ENCODE results near the gene ZNF443.
"Not testable (repeated sequence)": the region's sequence is repeated elsewhere in the genome, so short reads cannot be mapped to it uniquely, and the experiment has no call there.

ZNF443 gene

GRCh38 chr19:12440541-12441316, at the start of gene ZNF443:
Gene ZNF443 (minus strand): TSS chr19:12441021. CDS start chr19:12440914, 107 bp downstream.
- peak; percentile 99 for DNase-seq

GRCh38 chr19:12486265-12486783, 45.5 kb upstream of the ZNF443 start:
- not testable (repeated sequence) for DNase-seq

DNA sequence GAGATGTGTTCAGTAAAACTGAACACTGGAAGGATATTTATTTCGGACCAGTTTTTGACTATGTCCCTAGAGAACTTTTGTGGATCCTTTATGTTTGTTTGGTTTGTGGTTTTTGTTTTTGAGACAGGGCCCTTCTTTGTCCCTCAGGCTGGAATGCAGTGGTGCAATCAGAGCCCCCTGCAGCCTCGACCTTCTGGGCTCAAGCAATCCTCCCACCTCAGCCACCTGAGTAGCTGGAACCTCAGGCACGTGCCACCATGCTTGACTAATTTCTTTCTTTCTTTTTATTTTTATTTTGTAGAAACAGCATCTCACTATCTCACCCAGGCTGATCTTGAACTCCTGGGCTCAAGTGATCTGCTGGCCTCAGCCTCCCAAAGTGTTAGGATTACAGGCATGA, 44.8 kb upstream of the ZNF443 start:
- DNase-seq = no peak

DNA sequence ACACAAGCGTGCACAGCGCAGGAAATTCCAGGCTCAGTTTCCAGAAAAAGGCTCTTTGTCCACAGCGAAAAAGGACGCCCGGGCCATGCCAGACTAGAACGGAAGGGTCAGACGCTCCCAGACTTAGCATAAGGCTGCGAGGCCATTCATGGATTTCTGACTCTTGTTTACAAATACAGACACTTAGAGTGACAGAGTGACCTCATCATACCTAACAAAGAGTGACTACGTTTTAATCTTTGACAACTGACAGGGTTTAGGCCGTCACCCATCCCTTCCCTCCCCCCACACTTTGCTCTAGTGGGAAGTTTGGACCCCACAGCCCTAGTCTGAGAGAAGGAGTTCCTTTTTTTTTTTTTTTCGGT, 44.2 kb upstream of the ZNF443 start:
- no peak for DNase-seq

- peak; percentile 92 for DNase-seq
Observed at GRCh38 chr19:12484371-12485051, 43.7 kb upstream of the ZNF443 start, which contains the start of gene ZNF709. Gene ZNF709 (minus strand): TSS chr19:12484816. CDS start chr19:12484657, 159 bp downstream.

GRCh38 chr19:12484011-12484370, 43.2 kb upstream of the ZNF443 start:
- no peak for DNase-seq

DNA sequence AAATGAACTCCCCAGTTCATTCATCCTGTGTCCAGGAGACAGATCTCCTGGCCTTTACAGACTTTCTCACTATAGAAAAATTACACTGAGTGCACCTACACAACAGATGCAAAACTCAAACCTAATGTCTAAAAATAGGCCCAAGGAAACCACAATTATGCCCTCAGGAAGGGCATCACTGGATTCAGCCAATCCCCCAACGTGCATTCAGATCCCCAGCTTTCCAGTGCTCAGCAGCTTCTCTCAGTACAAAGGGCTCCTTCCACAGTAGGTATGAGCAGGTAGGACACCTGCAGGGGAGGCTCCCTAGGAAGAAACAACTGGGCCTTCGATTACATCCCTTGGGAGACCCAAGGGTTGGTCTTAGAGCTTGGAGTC, 41.7 kb upstream of the ZNF443 start:
- no peak for DNase-seq

- DNase-seq = no peak
Observed at GRCh38 chr19:12481781-12482508, 41.1 kb upstream of the ZNF443 start.

DNA sequence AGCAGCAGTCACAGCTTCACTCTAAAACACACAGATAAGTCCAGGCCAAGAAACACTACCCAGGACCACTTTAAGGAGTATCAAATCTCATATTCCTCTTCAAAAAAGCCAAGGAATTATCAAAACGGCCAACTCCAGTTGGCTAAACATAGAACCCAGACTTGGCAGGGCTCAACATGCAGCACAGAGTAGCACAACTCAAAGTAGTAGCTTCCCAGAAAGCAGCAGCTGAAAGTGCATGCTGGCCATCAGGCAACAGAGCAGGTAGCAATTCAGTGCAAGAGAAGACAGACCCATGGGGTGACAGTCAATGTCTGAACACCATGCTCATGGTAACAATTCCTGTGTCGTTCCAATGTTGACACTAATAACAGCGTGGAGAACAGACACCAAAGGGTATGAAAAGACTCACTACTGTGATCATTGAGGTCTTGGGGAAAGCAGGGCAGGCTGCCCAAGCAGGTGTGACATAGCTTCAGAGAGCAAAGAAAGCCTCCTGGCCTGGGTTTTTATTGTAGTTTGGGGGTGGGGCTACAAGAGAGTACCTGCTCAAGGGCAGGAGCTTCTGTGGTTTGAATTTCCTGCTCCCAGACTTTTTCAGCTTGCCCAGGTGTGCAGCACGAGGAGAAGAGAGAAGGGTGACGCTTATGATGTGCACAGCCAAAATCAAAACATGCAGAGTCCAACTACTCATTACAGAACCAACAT, 37.6 kb upstream of the ZNF443 start:
- DNase-seq = no peak

DNA sequence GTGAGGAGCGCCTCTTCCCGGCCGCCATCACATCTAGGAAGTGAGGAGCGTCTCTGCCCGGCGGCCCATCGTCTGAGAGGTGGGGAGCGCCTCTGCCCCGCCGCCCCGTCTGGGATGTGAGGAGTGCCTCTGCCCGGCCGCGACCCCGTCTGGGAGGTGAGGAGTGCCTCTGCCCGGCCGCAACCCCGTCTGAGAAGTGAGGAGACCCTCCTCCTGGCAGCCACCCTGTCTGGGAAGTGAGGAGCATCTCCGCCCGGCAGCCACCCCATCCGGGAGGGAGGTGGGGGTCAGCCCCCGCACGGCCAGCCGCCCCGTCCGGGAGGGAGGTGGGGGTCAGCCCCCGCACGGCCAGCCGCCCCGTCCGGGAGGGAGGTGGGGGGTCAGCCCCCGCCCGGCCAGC, 26.8 kb upstream of the ZNF443 start:
- DNase-seq = not testable (repeated sequence)

GRCh38 chr19:12465211-12465610, 24.4 kb upstream of the ZNF443 start:
- no peak for DNase-seq

DNA sequence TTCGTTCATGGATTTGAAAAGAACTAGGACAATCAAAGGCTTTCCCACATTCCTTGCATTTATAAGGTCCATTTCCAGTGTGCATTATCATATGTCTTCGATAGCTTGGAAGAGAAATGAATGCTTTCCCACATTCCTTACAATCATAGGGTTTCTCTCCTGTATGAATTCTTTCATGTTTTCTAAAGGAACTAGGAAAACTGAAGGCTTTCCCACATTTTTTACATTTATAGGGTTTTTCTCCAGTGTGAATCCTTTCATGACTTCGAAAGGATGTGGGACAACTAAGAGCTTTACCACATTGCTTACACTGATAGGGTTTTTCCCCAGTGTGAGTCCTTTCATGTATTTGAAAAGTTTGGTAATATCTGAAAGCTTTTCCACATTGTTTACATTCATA, 23.9 kb upstream of the ZNF443 start:
- no peak for DNase-seq

DNA sequence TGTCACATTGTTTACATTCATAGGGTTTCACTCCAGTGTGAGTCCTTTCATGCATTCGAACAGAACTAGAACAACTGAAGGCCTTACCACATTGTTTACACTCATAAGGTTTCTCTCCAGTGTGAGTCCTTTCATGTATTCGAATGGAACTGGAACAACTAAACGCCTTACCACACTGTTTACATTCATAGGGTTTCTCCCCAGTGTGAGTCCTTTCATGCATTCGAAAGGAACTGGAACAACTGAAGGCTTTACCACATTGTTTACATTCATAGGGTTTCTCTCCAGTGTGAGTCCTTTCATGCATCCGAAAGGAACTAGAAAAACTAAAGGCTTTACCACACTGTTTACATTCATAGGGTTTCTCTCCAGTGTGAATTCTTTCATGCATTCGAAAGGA, 23.3 kb upstream of the ZNF443 start:
- DNase-seq = not testable (repeated sequence)

DNA sequence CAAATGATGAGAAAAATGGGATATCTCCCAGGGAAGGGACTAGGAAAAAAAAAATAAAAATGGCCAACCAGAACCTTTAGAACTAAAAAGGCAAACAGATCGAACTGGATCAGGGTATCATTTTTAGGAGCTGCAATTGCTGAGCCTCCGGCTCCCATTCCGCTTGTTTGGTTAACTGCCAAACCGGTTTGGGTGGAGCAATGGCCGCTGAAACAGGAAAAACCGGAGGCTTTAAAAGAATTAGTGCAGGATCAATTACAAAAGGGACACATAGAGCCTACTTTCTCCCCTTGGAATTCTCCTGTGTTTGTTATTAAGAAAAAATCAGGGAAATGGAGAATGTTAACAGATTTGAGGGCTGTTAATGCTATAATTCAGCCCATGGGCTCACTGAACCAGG, 12.7 kb upstream of the ZNF443 start:
- no peak for DNase-seq

DNA sequence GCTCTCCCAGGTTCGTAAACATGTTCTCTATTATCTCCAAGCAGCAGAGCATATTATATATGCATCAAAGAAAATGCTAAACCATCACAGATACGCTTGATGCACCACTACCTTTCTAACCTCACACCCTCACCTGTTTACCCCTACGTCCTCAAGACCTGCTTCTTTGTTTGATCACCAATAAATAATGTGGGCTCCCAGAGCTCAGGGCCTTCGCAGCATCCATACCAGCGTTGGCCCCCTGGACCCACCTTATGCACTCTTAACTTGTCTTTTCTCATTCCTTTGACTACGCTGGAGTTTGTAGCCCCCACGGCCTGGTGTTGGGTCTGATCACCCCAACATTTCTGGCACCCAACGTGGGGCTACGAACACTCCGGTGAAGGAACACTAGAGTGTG, 10.0 kb upstream of the ZNF443 start:
- DNase-seq = no peak

DNA sequence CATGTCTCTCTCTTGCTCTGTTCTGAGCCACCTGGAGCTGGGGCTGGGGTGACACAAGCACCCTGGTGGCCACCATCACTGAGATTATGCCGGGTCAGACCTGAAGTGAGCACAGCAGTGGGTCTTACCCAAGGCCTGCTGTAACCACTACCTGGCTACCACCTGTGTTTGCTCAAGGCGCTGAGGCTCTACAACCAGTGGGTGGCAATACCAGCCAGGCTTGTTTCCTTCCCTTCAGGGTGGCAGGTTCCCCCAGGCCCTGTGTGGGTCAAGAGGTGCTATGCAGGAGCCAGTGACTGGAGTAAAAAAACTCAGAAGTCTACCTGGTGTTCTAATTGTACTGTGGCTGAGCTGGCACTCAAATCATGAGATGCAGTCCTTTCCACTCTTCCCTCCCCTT, 8.0 kb upstream of the ZNF443 start:
- no peak for DNase-seq

DNA sequence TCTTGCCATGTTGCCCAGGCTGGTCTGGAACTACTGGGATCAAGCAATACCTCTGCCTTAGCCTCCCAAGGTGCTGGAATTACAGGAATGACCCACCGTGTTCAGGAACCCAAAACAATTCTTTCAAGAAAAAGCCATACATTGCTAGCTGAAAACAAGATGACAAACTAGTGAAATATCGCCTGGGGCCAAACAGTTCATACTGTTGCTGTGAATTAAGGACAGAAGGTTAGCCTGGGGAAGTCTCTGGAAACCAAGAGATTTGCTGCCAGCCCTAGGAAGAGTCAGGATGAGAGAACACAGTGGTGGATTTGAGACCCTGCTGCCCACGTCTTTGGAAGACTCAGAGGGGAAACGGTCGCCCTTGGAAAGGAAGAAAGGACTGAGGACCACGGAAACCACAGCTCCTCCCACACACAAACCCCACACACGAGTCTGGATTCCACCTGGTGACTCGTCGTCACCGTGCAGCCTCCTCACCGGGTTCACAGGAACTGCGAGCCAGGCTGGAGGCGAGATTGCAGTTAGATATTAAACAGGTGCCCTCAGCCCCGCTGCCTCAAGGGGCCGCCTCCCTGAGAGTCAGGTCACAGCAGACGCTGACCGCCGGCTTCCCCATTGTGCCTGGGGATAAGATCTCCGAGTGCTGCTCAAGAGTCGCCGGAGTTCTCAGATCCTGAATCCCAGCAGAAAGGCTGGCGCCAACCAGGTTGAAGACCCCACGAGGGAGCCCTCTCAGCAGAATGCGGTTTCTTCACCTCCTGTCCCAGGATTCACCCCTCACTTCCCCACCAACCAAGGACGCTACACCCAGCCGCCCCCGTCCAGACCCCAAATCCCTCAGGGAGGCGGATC, 908 bp downstream of the ZNF443 start:
- peak; percentile 43 for DNase-seq

- not testable (repeated sequence) for DNase-seq
Observed at GRCh38 chr19:12430726-12431299, 10.0 kb downstream of the ZNF443 start.

DNA sequence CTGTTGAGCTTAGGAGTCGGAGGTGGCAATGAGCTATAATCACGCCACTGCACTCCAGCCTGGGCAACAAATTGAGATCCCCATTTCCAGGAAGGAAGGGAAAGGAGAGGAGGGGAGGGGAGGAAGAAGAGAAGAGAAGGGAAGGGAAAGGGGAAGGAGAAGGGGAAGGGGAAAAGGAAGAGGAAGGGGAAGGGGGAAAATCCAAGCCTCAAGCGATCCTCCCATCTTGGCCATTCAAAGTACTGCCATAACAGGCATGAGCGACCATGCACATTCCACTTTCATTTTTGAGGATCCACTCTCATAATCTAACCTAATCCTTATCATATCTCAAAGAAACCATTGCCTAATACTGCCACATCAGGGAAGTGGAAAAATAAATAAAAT, 14.9 kb downstream of the ZNF443 start:
- DNase-seq = no peak

DNA sequence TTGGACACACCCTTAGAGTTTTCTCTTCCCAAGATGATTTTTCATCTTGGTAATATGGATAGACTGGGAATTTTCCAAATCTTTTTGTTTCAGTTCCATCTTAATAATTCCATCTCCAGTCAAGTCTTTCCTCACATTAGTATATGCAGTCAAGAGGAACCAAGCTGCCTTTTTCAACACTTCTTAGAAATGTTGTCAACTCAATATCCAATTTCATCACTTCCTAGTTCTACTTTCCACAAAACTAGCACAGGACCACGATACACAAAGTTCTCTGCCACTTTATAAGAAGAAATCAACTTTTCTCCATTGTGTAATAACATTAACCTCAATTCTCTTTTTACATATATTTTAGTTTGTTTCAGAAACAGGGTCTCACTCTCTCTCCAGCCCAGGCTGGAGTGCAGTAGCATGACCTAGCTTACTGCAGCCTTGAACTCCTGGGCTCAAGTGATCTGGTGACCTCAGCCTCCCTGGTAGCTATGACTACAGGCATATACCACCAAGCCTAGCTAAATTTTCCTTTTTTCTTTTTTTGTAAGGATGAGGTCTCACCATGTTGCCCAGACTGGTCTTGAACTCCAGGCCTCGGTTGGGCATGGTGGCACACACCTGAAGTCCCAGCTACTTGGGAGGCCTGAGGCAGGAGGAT, 15.5 kb downstream of the ZNF443 start:
- no peak for DNase-seq

DNA sequence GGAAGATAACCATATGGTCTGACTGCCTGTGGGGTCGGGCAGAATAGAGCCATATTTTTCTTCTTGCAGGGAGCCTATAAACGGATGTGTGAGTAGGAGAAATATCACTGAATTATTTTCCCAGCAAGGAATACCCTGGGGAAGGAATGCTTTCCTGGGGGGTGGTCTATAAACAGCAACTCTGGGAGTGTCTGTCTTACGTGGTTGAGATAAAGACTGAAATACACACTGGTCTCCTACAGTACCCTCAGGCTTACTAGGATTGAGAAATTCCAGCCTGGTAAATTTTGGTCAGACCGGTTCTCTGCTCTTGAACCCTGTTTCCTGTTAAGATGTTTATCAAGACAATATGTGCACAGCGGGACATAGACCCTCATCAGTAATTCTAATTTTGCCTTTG, 23.5 kb downstream of the ZNF443 start:
- DNase-seq = not testable (repeated sequence)
